HG02884 (cell line): ENCODE results near the gene GRID2.

ENCODE experiments used
- ATAC-seq: cut with Tn5 transposase; IDR thresholded peaks from one replicate; pipeline ENCODE4 v1.9.1; 2021; ENCODE audit warnings: mild to moderate bottlenecking, moderate library complexity; ENCODE audit not compliant: unreplicated experiment

GRID2 gene

GRCh38 chr4:92952426-92952825 is 648.7 kb downstream of the GRID2 start:
- no peak for ATAC-seq

GRCh38 chr4:92952897-92953296 is 649.1 kb downstream of the GRID2 start:
- no peak for ATAC-seq

GRCh38 chr4:92953462-92953861 is 649.7 kb downstream of the GRID2 start:
- no peak for ATAC-seq

- no peak for ATAC-seq
These were observed 658.1 kb downstream of the GRID2 start for GRCh38 chr4:92961881-92962280.

- no peak for ATAC-seq
These were observed 659.1 kb downstream of the GRID2 start for GRCh38 chr4:92962831-92963230.

GRCh38 chr4:92968556-92968955 is 664.8 kb downstream of the GRID2 start:
- no peak for ATAC-seq

- no peak for ATAC-seq
These were observed 665.2 kb downstream of the GRID2 start for GRCh38 chr4:92968996-92969395.

GRCh38 chr4:92969650-92970379 is 666.0 kb downstream of the GRID2 start:
- no peak for ATAC-seq

- ATAC-seq, result no peak
These were observed 667.2 kb downstream of the GRID2 start for GRCh38 chr4:92970996-92971395.

- no peak for ATAC-seq
These were observed 684.5 kb downstream of the GRID2 start for GRCh38 chr4:92988301-92988700.

- ATAC-seq, result no peak
These were observed 689.0 kb downstream of the GRID2 start for GRCh38 chr4:92992758-92993157.

- ATAC-seq, result no peak
These were observed 691.0 kb downstream of the GRID2 start for GRCh38 chr4:92994727-92995126.

GRCh38 chr4:92996533-92996932 is 692.8 kb downstream of the GRID2 start:
- ATAC-seq, result no peak

- no peak for ATAC-seq
These were observed 697.1 kb downstream of the GRID2 start for GRCh38 chr4:93000910-93001309.

- no peak for ATAC-seq
These were observed 698.5 kb downstream of the GRID2 start for GRCh38 chr4:93002240-93002639.

- no peak for ATAC-seq
These were observed 712.6 kb downstream of the GRID2 start for GRCh38 chr4:93016350-93016749.

GRCh38 chr4:93018243-93018642 is 714.5 kb downstream of the GRID2 start:
- no peak for ATAC-seq

- no peak for ATAC-seq
These were observed 715.0 kb downstream of the GRID2 start for GRCh38 chr4:93018806-93019205.

GRCh38 chr4:93029769-93030168 is 726.0 kb downstream of the GRID2 start:
- ATAC-seq, result no peak

- ATAC-seq, result peak; percentile 45
These were observed 726.9 kb downstream of the GRID2 start for GRCh38 chr4:93030670-93031069.

GRCh38 chr4:93031431-93032098 is 727.8 kb downstream of the GRID2 start:
- no peak for ATAC-seq

- no peak for ATAC-seq
These were observed 739.0 kb downstream of the GRID2 start for GRCh38 chr4:93042746-93043145.

- ATAC-seq, result no peak
These were observed 749.4 kb downstream of the GRID2 start for GRCh38 chr4:93053140-93053539.
